MCF 10A (cell line): ENCODE results near the gene ACTR6. TPM values are rescaled to one million over a fixed set of nuclear protein-coding genes. Genes with fewer than 3 reads are reported as not detected.
"Not testable (repeated sequence)": the region's sequence is repeated elsewhere in the genome, so short reads cannot be mapped to it uniquely, and the experiment has no call there.

Source experiments
- BruUV-seq: library from RNA; stranded (reverse); fragments of 400-500 nt; replicated peaks from 2 replicates; lab custom pipeline; 2021; lab: Mats Ljungman, UMichigan
- CTCF ChIA-PET: fragments of 300-600 bp; sonication (Branson Sonifier 250); formaldehyde crosslinking; extraction: SDS; loops from one replicate; lab custom pipeline; 2021; ENCODE audit warnings: antibody characterized with exemption, inconsistent platforms; lab: Yijun Ruan, JAX
- POLR2A ChIA-PET: fragments of 300-600, 350-650 bp; sonication (Branson Sonifier 250); formaldehyde crosslinking; extraction: SDS; loops from one replicate; lab custom pipeline; 2020; ENCODE audit warnings: antibody characterized with exemption, inconsistent platforms; lab: Yijun Ruan, JAX
- DNase-seq: peaks from one replicate; pipeline ENCODE4 v3.0.0-alpha.2; 2018; ENCODE audit not compliant: unreplicated experiment
- H3K27ac Mint-ChIP-seq: one replicate; pipeline ENCODE4 v1.8.0; 2022; ENCODE audit warnings: mild to moderate bottlenecking, low read depth, mixed read lengths; ENCODE audit not compliant: unreplicated experiment
- H3K27me3 Mint-ChIP-seq: one replicate; pipeline ENCODE4 v1.8.0; 2022; ENCODE audit warnings: mixed read lengths; ENCODE audit not compliant: insufficient read depth, unreplicated experiment
- H3K36me3 Mint-ChIP-seq: one replicate; pipeline ENCODE4 v1.8.0; 2022; ENCODE audit warnings: mild to moderate bottlenecking, moderate library complexity, mixed read lengths; ENCODE audit not compliant: insufficient read depth, unreplicated experiment
- H3K4me1 Mint-ChIP-seq: one replicate; pipeline ENCODE4 v1.8.0; 2022; ENCODE audit warnings: mixed read lengths; ENCODE audit not compliant: insufficient read depth, unreplicated experiment
- H3K4me3 Mint-ChIP-seq: one replicate; pipeline ENCODE4 v1.8.0; 2022; ENCODE audit warnings: mild to moderate bottlenecking, moderate library complexity, mixed read lengths; ENCODE audit not compliant: unreplicated experiment
- H3K9me3 Mint-ChIP-seq: one replicate; pipeline ENCODE4 v1.8.0; 2022; ENCODE audit warnings: mixed read lengths; ENCODE audit not compliant: unreplicated experiment
- CTCF ChIP-seq: fragments of 200-600 bp; IDR thresholded peaks from one replicate; pipeline ENCODE4 v1.8.0; 2022; ENCODE audit warnings: antibody characterized with exemption, mild to moderate bottlenecking; ENCODE audit not compliant: unreplicated experiment
- intact Hi-C: fragments of 100-400 bp; cut with micrococcal nuclease; formaldehyde crosslinking; loops from 2 replicates; pipeline ENCODE4 v1.14.1; 2022
- total RNA-seq: library from RNA; stranded (reverse); gene quantifications from 2 replicates; pipeline ENCODE4 v1.2.3, GENCODE V29; 2022

Gene ACTR6
- total RNA-seq, 1 experiment from 2014 or later, result 26.4 TPM

GRCh38 chr12:100253437-100253836 is 52.8 kb downstream of the ACTR6 start:
- no TSS peak for BruUV-seq
- no peak for DNase-seq
- CTCF ChIA-PET, result interaction anchor here (0.9 kb wide), 1 partner anchor 95 kb away, joined by 3 read pairs; no protein-coding TSS in a partner anchor
- no peaks in the 10 kb centered on the region for H3K27me3 Mint-ChIP-seq
- H3K36me3 Mint-ChIP-seq, result peaks cover 6% of the 10 kb centered on the region
- no peak overlapping the region for H3K27ac Mint-ChIP-seq
- peaks cover 7% of the 10 kb centered on the region for H3K4me1 Mint-ChIP-seq
- no peak for TF ChIP-seq CTCF
- intact Hi-C loops, result no loop called here
- POLR2A ChIA-PET, result no interaction called here
- H3K4me3 Mint-ChIP-seq, result no peak overlapping the region
- H3K9me3 Mint-ChIP-seq, result no peaks in the 10 kb centered on the region

GRCh38 chr12:100254876-100255275 is 54.3 kb downstream of the ACTR6 start:
- no TSS peak for BruUV-seq
- ChIA-PET CTCF (interaction anchor here (0.6 to 1.6 kb wide), 4 partner anchors 9 to 356 kb away, joined by 4 to 6 read pairs (median 5); no protein-coding TSS in a partner anchor), POLR2A (interaction anchor here (0.6 to 2.7 kb wide), 3 partner anchors 12 to 71 kb away, joined by 3 to 15 read pairs (median 3); partner anchors contain the start of genes DEPDC4 and SCYL2)
- H3K27me3 Mint-ChIP-seq, result no peaks in the 10 kb centered on the region
- H3K4me3 Mint-ChIP-seq, result no peak overlapping the region
- TF ChIP-seq CTCF, result no peak
- H3K36me3 Mint-ChIP-seq, result peaks cover 6% of the 10 kb centered on the region
- intact Hi-C loops, result no loop called here
- H3K27ac Mint-ChIP-seq, result no peak overlapping the region
- peak; percentile 10 for DNase-seq
- no peaks in the 10 kb centered on the region for H3K9me3 Mint-ChIP-seq
- H3K4me1 Mint-ChIP-seq, result peaks cover 7% of the 10 kb centered on the region

- no peak for DNase-seq
- CTCF ChIA-PET, result interaction anchor here (0.7 kb wide), 1 partner anchor 66 kb away, joined by 3 read pairs; no protein-coding TSS in a partner anchor
- Mint-ChIP-seq H3K4me1 (peaks cover 7% of the 10 kb centered on the region), H3K9me3 (no peaks in the 10 kb centered on the region), H3K27me3 (no peaks in the 10 kb centered on the region), H3K4me3 (no peak overlapping the region), H3K36me3 (no peaks in the 10 kb centered on the region), H3K27ac (no peak overlapping the region)
- intact Hi-C loops, result no loop called here
- POLR2A ChIA-PET, result interaction anchor here (0.7 kb wide), 1 partner anchor 36 kb away, joined by 4 read pairs; no protein-coding TSS in a partner anchor
- TF ChIP-seq CTCF, result no peak
- BruUV-seq, result no TSS peak
Observed at GRCh38 chr12:100258127-100258526, 57.5 kb downstream of the ACTR6 start.

- no peaks in the 10 kb centered on the region for H3K9me3 Mint-ChIP-seq
- DNase-seq, result no peak
- no peaks in the 10 kb centered on the region for H3K4me1 Mint-ChIP-seq
- no peak for TF ChIP-seq CTCF
- no peak overlapping the region for H3K27ac Mint-ChIP-seq
- intact Hi-C loops, result no loop called here
- BruUV-seq, result no TSS peak
- H3K27me3 Mint-ChIP-seq, result no peaks in the 10 kb centered on the region
- H3K4me3 Mint-ChIP-seq, result no peak overlapping the region
- no peaks in the 10 kb centered on the region for H3K36me3 Mint-ChIP-seq
- POLR2A ChIA-PET, result no interaction called here
- CTCF ChIA-PET, result interaction anchor here (0.6 to 1.5 kb wide), 3 partner anchors 33 to 166 kb away, joined by 4 read pairs; no protein-coding TSS in a partner anchor
Observed at GRCh38 chr12:100263131-100263530, 62.5 kb downstream of the ACTR6 start.

GRCh38 chr12:100265107-100265506 is 64.5 kb downstream of the ACTR6 start:
- DNase-seq, H3K4me3 Mint-ChIP-seq, H3K27ac Mint-ChIP-seq, BruUV-seq, intact Hi-C loops, H3K9me3 Mint-ChIP-seq, H3K27me3 Mint-ChIP-seq, H3K36me3 Mint-ChIP-seq: not testable (repeated sequence)
- peaks cover 13% of the 10 kb centered on the region for H3K4me1 Mint-ChIP-seq
- POLR2A ChIA-PET, result interaction anchor here (1.1 to 3.6 kb wide), 2 partner anchors 9 to 25 kb away, joined by 3 to 15 read pairs; no protein-coding TSS in a partner anchor
- CTCF ChIA-PET, result interaction anchor here (0.6 to 0.7 kb wide), 2 partner anchors 86 to 1840 kb away, joined by 3 to 5 read pairs; no protein-coding TSS in a partner anchor
